SK-N-SH treated with all-trans-retinoic acid at 6 μM for 48 hours (cell line): ENCODE results near the gene ZNF41.

ENCODE experiments used
- ARNTL ChIP-seq: fragments of 450-650 bp; formaldehyde crosslinking; IDR thresholded peaks from 2 replicates; pipeline ENCODE4 v1.5.0; 2020; ENCODE audit warnings: low read depth, mild to moderate bottlenecking, moderate library complexity, borderline replicate concordance
- OSR1 ChIP-seq: fragments of 250-450 bp; sonication (Bioruptor Pico); IDR thresholded peaks from 2 replicates; pipeline ENCODE4 v1.8.0; 2022; ENCODE audit warnings: moderate library complexity, mild to moderate bottlenecking, inconsistent platforms
- PATZ1 ChIP-seq: fragments of 250-450 bp; sonication (Bioruptor Pico); IDR thresholded peaks from 2 replicates; pipeline ENCODE4 v1.8.0; 2020; ENCODE audit warnings: mild to moderate bottlenecking, moderate library complexity, borderline replicate concordance
- RARB ChIP-seq: fragments of 250-450 bp; sonication (Bioruptor Pico); IDR thresholded peaks from 2 replicates; pipeline ENCODE4 v1.8.0; 2021; ENCODE audit warnings: mild to moderate bottlenecking, moderate library complexity
- SNAI2 ChIP-seq: fragments of 250-450 bp; sonication (Bioruptor Pico); IDR thresholded peaks from 2 replicates; pipeline ENCODE4 v1.5.0; 2020; ENCODE audit warnings: mild to moderate bottlenecking, moderate library complexity
- TCF4 ChIP-seq: fragments of 250-450 bp; sonication (Bioruptor Pico); IDR thresholded peaks from 2 replicates; pipeline ENCODE4 v1.8.0; 2021; ENCODE audit warnings: mild to moderate bottlenecking, moderate library complexity, borderline replicate concordance
- ZC3H10 ChIP-seq: fragments of 250-450 bp; sonication (Bioruptor Pico); IDR thresholded peaks from 2 replicates; pipeline ENCODE4 v1.5.1; 2021; ENCODE audit warnings: mild to moderate bottlenecking, moderate library complexity
- ZFP3 ChIP-seq: fragments of 250-450 bp; sonication (Bioruptor Pico); IDR thresholded peaks from 2 replicates; pipeline ENCODE4 v1.5.0; 2020; ENCODE audit warnings: mild to moderate bottlenecking, moderate library complexity
- ZFP30 ChIP-seq: fragments of 450-650 bp; formaldehyde crosslinking; IDR thresholded peaks from 2 replicates; pipeline ENCODE4 v1.5.0; 2022; ENCODE audit warnings: mild to moderate bottlenecking, moderate library complexity
- ZNF70 ChIP-seq: fragments of 450-650 bp; formaldehyde crosslinking; IDR thresholded peaks from 2 replicates; pipeline ENCODE4 v1.5.0; 2020; ENCODE audit warnings: mild to moderate bottlenecking, moderate library complexity
- TF ChIP-seq, protein P1 (sequence below): fragments of 250-450 bp; sonication (Bioruptor Pico); IDR thresholded peaks from 2 replicates; pipeline ENCODE4 v1.5.1; 2020; ENCODE audit warnings: low read depth, mild to moderate bottlenecking, moderate library complexity
- TF ChIP-seq, protein P2 (sequence below): fragments of 250-450 bp; sonication (Bioruptor Pico); IDR thresholded peaks from 2 replicates; pipeline ENCODE4 v1.5.0; 2020; ENCODE audit warnings: mild to moderate bottlenecking, moderate library complexity
- TF ChIP-seq, protein P3 (sequence below): fragments of 250-450 bp; sonication (Bioruptor Pico); IDR thresholded peaks from 2 replicates; pipeline ENCODE4 v1.5.1; 2021; ENCODE audit warnings: mild to moderate bottlenecking, moderate library complexity

DNA sequence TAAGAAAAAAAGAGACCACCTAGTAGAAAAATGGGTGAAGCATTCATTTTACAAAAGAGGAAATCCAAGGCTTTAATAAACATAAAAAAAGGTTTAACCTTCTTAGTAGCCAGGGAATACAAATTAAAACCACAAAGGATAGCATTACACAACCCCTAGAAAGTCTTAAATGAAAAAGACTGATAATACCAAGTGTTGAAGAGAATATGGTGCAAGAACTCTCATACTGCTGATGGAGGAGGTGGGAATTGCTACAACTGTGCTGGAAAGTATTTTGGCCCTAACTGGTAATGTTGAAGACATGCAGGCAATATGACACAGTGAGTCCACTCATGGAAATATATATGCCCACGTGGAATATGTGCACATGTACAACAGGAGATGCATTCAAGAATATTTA lies 22.5 kb downstream of the ZNF41 start:
- TF ChIP-seq ARNTL (CRISPR knock-in tag) (no peak), ZC3H10 (CRISPR knock-in tag) (no peak), ZNF70 (CRISPR knock-in tag) (no peak), PATZ1 (CRISPR knock-in tag) (no peak), TCF4 (CRISPR knock-in tag) (no peak), RARB (CRISPR knock-in tag) (no peak), SNAI2 (CRISPR knock-in tag) (no peak), ZFP3 (CRISPR knock-in tag) (no peak), ZFP30 (CRISPR knock-in tag) (no peak), OSR1 (no peak)
- TF ChIP-seq, protein P1, sequence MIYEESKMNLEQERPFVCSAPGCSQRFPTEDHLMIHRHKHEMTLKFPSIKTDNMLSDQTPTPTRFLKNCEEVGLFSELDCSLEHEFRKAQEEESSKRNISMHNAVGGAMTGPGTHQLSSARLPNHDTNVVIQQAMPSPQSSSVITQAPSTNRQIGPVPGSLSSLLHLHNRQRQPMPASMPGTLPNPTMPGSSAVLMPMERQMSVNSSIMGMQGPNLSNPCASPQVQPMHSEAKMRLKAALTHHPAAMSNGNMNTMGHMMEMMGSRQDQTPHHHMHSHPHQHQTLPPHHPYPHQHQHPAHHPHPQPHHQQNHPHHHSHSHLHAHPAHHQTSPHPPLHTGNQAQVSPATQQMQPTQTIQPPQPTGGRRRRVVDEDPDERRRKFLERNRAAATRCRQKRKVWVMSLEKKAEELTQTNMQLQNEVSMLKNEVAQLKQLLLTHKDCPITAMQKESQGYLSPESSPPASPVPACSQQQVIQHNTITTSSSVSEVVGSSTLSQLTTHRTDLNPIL (CRISPR knock-in tag), result no peak
- TF ChIP-seq, protein P2, sequence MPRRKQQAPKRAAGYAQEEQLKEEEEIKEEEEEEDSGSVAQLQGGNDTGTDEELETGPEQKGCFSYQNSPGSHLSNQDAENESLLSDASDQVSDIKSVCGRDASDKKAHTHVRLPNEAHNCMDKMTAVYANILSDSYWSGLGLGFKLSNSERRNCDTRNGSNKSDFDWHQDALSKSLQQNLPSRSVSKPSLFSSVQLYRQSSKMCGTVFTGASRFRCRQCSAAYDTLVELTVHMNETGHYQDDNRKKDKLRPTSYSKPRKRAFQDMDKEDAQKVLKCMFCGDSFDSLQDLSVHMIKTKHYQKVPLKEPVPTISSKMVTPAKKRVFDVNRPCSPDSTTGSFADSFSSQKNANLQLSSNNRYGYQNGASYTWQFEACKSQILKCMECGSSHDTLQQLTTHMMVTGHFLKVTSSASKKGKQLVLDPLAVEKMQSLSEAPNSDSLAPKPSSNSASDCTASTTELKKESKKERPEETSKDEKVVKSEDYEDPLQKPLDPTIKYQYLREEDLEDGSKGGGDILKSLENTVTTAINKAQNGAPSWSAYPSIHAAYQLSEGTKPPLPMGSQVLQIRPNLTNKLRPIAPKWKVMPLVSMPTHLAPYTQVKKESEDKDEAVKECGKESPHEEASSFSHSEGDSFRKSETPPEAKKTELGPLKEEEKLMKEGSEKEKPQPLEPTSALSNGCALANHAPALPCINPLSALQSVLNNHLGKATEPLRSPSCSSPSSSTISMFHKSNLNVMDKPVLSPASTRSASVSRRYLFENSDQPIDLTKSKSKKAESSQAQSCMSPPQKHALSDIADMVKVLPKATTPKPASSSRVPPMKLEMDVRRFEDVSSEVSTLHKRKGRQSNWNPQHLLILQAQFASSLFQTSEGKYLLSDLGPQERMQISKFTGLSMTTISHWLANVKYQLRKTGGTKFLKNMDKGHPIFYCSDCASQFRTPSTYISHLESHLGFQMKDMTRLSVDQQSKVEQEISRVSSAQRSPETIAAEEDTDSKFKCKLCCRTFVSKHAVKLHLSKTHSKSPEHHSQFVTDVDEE (CRISPR knock-in tag), result no peak
- TF ChIP-seq, protein P3, sequence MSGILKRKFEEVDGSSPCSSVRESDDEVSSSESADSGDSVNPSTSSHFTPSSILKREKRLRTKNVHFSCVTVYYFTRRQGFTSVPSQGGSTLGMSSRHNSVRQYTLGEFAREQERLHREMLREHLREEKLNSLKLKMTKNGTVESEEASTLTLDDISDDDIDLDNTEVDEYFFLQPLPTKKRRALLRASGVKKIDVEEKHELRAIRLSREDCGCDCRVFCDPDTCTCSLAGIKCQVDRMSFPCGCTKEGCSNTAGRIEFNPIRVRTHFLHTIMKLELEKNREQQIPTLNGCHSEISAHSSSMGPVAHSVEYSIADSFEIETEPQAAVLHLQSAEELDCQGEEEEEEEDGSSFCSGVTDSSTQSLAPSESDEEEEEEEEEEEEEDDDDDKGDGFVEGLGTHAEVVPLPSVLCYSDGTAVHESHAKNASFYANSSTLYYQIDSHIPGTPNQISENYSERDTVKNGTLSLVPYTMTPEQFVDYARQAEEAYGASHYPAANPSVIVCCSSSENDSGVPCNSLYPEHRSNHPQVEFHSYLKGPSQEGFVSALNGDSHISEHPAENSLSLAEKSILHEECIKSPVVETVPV (CRISPR knock-in tag), result no peak
